HEK293 (cell line): ENCODE measurements around the gene CLSTN1.

ENCODE experiments used
- CTCF ChIA-PET: fragments of 350-600 bp; formaldehyde crosslinking; extraction: SDS; loops from one replicate; lab custom pipeline; 2021; ENCODE audit warnings: antibody characterized with exemption; lab: Yijun Ruan, JAX
- POLR2A ChIA-PET: fragments of 300-600 bp; formaldehyde crosslinking; extraction: SDS; loops from one replicate; lab custom pipeline; 2020; ENCODE audit warnings: antibody characterized with exemption, inconsistent platforms; lab: Yijun Ruan, JAX
- H3K27ac ChIP-seq: fragments of 200-500 bp; sonication (Bioruptor generic); 2 replicates; pipeline ENCODE4 v1.5.1; 2014; ENCODE audit warnings: low read depth, low read length, control low read depth, inconsistent platforms; ENCODE audit errors: extremely low read depth
- H3K36me3 ChIP-seq, 2 experiments: fragments of 200-500 bp in 1 of 2; sonication (Bioruptor generic) in 1 of 2; 1 replicate in 1 of 2; 2 replicates in 1 of 2; pipeline ENCODE4 v1.5.1; 2014 to 2017; ENCODE audit warnings: inconsistent platforms in 2 of 2, low read length in 2 of 2; ENCODE audit not compliant: control insufficient read depth in 2 of 2, insufficient read depth in 1 of 2
- H3K4me1 ChIP-seq: fragments of 200-500 bp; sonication (Bioruptor generic); 2 replicates; pipeline ENCODE4 v1.5.1; 2014; ENCODE audit warnings: mild to moderate bottlenecking, low read length, inconsistent platforms; ENCODE audit not compliant: control insufficient read depth, insufficient read depth
- H3K4me3 ChIP-seq: 2 replicates; pipeline ENCODE4 v1.5.1; 2011; ENCODE audit warnings: low read depth, mild to moderate bottlenecking, control low read depth, low read length, moderate library complexity
- H3K9me3 ChIP-seq: fragments of 200-500 bp; sonication (Bioruptor generic); 2 replicates; pipeline ENCODE4 v1.5.1; 2014; ENCODE audit warnings: low read depth, low read length, inconsistent platforms; ENCODE audit not compliant: control insufficient read depth, insufficient read depth
- ELK4 ChIP-seq: IDR thresholded peaks from 2 replicates; pipeline ENCODE4 v1.6.1; 2011; ENCODE audit warnings: mild to moderate bottlenecking, low read depth, low read length, borderline replicate concordance
- GLIS1 ChIP-seq: fragments of 450-650 bp; formaldehyde crosslinking; IDR thresholded peaks from 2 replicates; pipeline ENCODE4 v1.5.1; 2016; ENCODE audit warnings: missing biosample characterization, missing genetic modification characterization
- KLF1 ChIP-seq: fragments of 450-650 bp; formaldehyde crosslinking; IDR thresholded peaks from 2 replicates; pipeline ENCODE4 v1.5.1; 2016; ENCODE audit warnings: missing biosample characterization, missing genetic modification characterization
- KLF8 ChIP-seq: fragments of 450-650 bp; formaldehyde crosslinking; IDR thresholded peaks from 2 replicates; pipeline ENCODE4 v1.5.1; 2016; ENCODE audit warnings: missing biosample characterization, missing genetic modification characterization
- PRDM6 ChIP-seq: fragments of 450-650 bp; formaldehyde crosslinking; IDR thresholded peaks from 2 replicates; pipeline ENCODE4 v1.5.1; 2017; ENCODE audit warnings: missing biosample characterization, missing genetic modification characterization
- RBAK ChIP-seq: fragments of 450-650 bp; formaldehyde crosslinking; IDR thresholded peaks from 2 replicates; pipeline ENCODE4 v1.5.1; 2016; ENCODE audit warnings: missing biosample characterization, missing genetic modification characterization
- REPIN1 ChIP-seq: fragments of 450-650 bp; formaldehyde crosslinking; IDR thresholded peaks from 2 replicates; pipeline ENCODE4 v1.5.1; 2017; ENCODE audit warnings: missing biosample characterization, missing genetic modification characterization, low read depth
- SP3 ChIP-seq: fragments of 450-650 bp; formaldehyde crosslinking; IDR thresholded peaks from 2 replicates; pipeline ENCODE4 v1.5.1; 2016; ENCODE audit warnings: missing biosample characterization, missing genetic modification characterization
- WT1 ChIP-seq: fragments of 450-650 bp; formaldehyde crosslinking; IDR thresholded peaks from 2 replicates; pipeline ENCODE4 v1.5.1; 2016; ENCODE audit warnings: missing biosample characterization, missing genetic modification characterization
- ZBTB21 ChIP-seq: fragments of 450-650 bp; formaldehyde crosslinking; IDR thresholded peaks from 2 replicates; pipeline ENCODE4 v1.5.1; 2017; ENCODE audit warnings: missing biosample characterization, missing genetic modification characterization
- ZFP3 ChIP-seq: fragments of 450-650 bp; formaldehyde crosslinking; IDR thresholded peaks from 2 replicates; pipeline ENCODE4 v1.5.1; 2016; ENCODE audit warnings: low read depth, missing biosample characterization, missing genetic modification characterization
- ZNF302 ChIP-seq: fragments of 450-650 bp; formaldehyde crosslinking; IDR thresholded peaks from 2 replicates; pipeline ENCODE4 v1.5.1; 2016; ENCODE audit warnings: missing biosample characterization, missing genetic modification characterization, low read depth
- ZNF335 ChIP-seq: fragments of 450-650 bp; formaldehyde crosslinking; conservative IDR thresholded peaks from 2 replicates; pipeline ENCODE4 v1.5.1; 2016; ENCODE audit warnings: missing biosample characterization, missing genetic modification characterization
- ZNF341 ChIP-seq: fragments of 450-650 bp; formaldehyde crosslinking; IDR thresholded peaks from 2 replicates; pipeline ENCODE4; 2016; ENCODE audit warnings: low read depth, missing biosample characterization, missing genetic modification characterization
- ZNF366 ChIP-seq: fragments of 450-650 bp; formaldehyde crosslinking; conservative IDR thresholded peaks from 2 replicates; pipeline ENCODE4 v1.5.1; 2016; ENCODE audit warnings: missing biosample characterization, missing genetic modification characterization
- ZNF514 ChIP-seq: fragments of 450-650 bp; formaldehyde crosslinking; IDR thresholded peaks from 2 replicates; pipeline ENCODE4 v1.5.1; 2016; ENCODE audit warnings: missing biosample characterization, missing genetic modification characterization
- ZNF518A ChIP-seq: fragments of 450-650 bp; formaldehyde crosslinking; conservative IDR thresholded peaks from 2 replicates; pipeline ENCODE4 v1.5.1; 2016; ENCODE audit warnings: low read depth, missing biosample characterization, missing genetic modification characterization
- ZNF560 ChIP-seq: fragments of 450-650 bp; formaldehyde crosslinking; IDR thresholded peaks from 2 replicates; pipeline ENCODE4 v1.5.1; 2017; ENCODE audit warnings: missing biosample characterization, missing genetic modification characterization, borderline replicate concordance
- ZNF596 ChIP-seq: fragments of 450-650 bp; IDR thresholded peaks from 2 replicates; pipeline ENCODE4 v1.5.0; 2018; ENCODE audit warnings: missing biosample characterization, mild to moderate bottlenecking, missing genetic modification characterization, moderate library complexity
- ZNF76 ChIP-seq: fragments of 450-650 bp; formaldehyde crosslinking; IDR thresholded peaks from 2 replicates; pipeline ENCODE4; 2016; ENCODE audit warnings: low read depth, missing biosample characterization, missing genetic modification characterization, borderline replicate concordance
- ZNF792 ChIP-seq: fragments of 450-650 bp; formaldehyde crosslinking; IDR thresholded peaks from 2 replicates; pipeline ENCODE4 v1.5.1; 2016; ENCODE audit warnings: missing biosample characterization, missing genetic modification characterization

The CLSTN1 gene

GRCh38 chr1:9690440-9691107, 133.2 kb downstream of the CLSTN1 start:
- H3K4me3 ChIP-seq = no peak overlapping the region
- TF ChIP-seq ZBTB21 (tag by site-specific recombination) (no peak), SP3 (tag by site-specific recombination) (no peak), ZFP3 (tag by site-specific recombination) (no peak), KLF1 (tag by site-specific recombination) (no peak), ZNF560 (tag by site-specific recombination) (no peak), RBAK (tag by site-specific recombination) (no peak), ZNF76 (tag by site-specific recombination) (no peak), REPIN1 (no peak), ZNF518A (tag by site-specific recombination) (no peak), ELK4 (no peak)
- TF ChIP-seq, all 188 proteins: peak for 0
- no peaks in the 10 kb centered on the region for H3K9me3 ChIP-seq
- H3K4me1 ChIP-seq = no peaks in the 10 kb centered on the region
- ChIA-PET CTCF (interaction anchor here (0.6 to 2.6 kb wide), 8 partner anchors 11 to 684 kb away, joined by 3 to 9 read pairs (median 3); no protein-coding TSS in a partner anchor), POLR2A (interaction anchor here (0.6 kb wide), 1 partner anchor 127 kb away, joined by 8 read pairs; no protein-coding TSS in a partner anchor)
- no peaks in the 10 kb centered on the region for H3K36me3 ChIP-seq
- H3K27ac ChIP-seq = no peak overlapping the region

GRCh38 chr1:9689971-9690381, 133.8 kb downstream of the CLSTN1 start:
- Histone ChIP-seq H3K9me3 (no peaks in the 10 kb centered on the region), H3K4me3 (peak overlapping the region; percentile 45), H3K4me1 (no peaks in the 10 kb centered on the region), H3K27ac (no peak overlapping the region), H3K36me3 (no peaks in the 10 kb centered on the region)
- ChIA-PET CTCF (interaction anchor here (0.6 to 2.6 kb wide), 4 partner anchors 12 to 75 kb away, joined by 3 to 9 read pairs (median 4); no protein-coding TSS in a partner anchor), POLR2A (no interaction called here)
- peak; percentile 76 for TF ChIP-seq ZNF341 (tag by site-specific recombination)
- no peak for TF ChIP-seq PRDM6 (tag by site-specific recombination)
- TF ChIP-seq ZNF514 (tag by site-specific recombination) = no peak
- TF ChIP-seq ZNF792 (tag by site-specific recombination) = no peak
- TF ChIP-seq ZNF335 (tag by site-specific recombination) = peak; percentile 66
- no peak for TF ChIP-seq ZNF596 (tag by site-specific recombination)
- TF ChIP-seq ZNF302 (tag by site-specific recombination) = no peak
- TF ChIP-seq GLIS1 = peak; percentile 92
- peak; percentile 39; the same call in 1 of the 2 replicates for TF ChIP-seq KLF8 (tag by site-specific recombination)
- TF ChIP-seq WT1 (tag by site-specific recombination) = no peak
- TF ChIP-seq ZNF366 (tag by site-specific recombination) = no peak
